ENCODE data around the gene IMPA2. TPM values are rescaled to one million over a fixed set of nuclear protein-coding genes. Genes with fewer than 3 reads are reported as not detected.

IMPA2 gene
- total and polyA plus RNA-seq, 4 experiments from 2014 or later: 4.9 to 9.8 (median 6.5) TPM

DNA sequence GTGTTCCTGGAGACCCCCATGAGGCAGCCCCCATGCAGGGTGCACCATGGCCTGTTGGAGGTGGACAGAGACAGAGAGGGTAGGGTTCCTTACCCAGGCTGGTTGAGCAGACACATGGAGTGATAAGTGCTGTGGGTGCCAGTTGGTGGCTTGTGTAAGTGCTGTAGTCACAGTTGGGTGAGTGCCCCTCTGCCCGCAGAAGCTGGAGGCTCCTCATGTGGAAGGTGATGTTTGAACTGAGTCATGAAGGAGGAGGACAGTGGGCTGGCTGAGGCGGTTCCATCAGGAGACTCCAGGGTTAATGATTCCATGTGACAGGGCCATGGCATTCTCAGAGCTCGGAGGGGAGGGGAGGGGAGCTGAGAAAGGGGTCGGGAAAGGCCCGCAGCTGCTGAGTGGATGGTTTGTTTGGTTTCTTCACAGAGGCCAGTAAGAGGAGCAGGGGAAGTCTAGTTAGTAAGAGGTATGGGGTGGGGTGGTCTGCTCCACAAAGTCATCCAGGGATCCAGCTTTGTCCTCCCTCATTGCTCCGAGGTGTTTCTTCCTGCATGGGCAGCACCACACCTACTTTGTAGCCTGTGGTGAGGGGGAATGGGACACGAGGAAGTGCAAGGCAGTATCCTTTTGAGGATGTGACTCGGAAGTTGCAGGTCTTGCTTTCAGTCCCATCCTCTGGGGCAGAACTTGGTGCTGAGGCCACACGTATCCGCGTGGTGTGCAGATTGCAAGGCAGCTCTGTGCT, 13.6 kb downstream of the IMPA2 start:
- DNase-seq: no peak
- no peaks in the 10 kb centered on the region for H3K27me3 Mint-ChIP-seq
- peaks cover 8 to 16% (median 9%) of the 10 kb centered on the region in 4 donors for H3K4me1 Mint-ChIP-seq
- no peak overlapping the region for H3K4me3 ChIP-seq (ENCODE audit: low read length in 2 of 2)
- intact Hi-C loops (cut with micrococcal nuclease): loop anchor here (1.0 kb wide), 1 partner anchor 57 kb away; no protein-coding TSS in a partner anchor
- no peaks in the 10 kb centered on the region for H3K36me3 Mint-ChIP-seq
- H3K27ac ChIP-seq (ENCODE audit: low read depth, low read length): no peak overlapping the region
- H3K9me3 ChIP-seq (ENCODE audit: control insufficient read depth in 1 of 2, low read length in 2 of 2): no peaks in the 10 kb centered on the region
- CTCF ChIA-PET (ENCODE audit: partially characterized antibody): interaction anchor here (0.6 to 20.1 kb wide), 24 partner anchors 11 to 339 kb away, joined by 3 to 665 read pairs (median 4); partner anchors contain the start of gene IMPA2
- H3K27ac Mint-ChIP-seq: no peak overlapping the region
- POLR2A ChIA-PET (ENCODE audit: partially characterized antibody): interaction anchor here (1.2 to 2.3 kb wide), 5 partner anchors 10 to 87 kb away, joined by 4 to 10 read pairs (median 5); partner anchors contain the start of genes IMPA2 and MPPE1
- peak overlapping the region in 2 of 8 donors; percentile 70 to 74 for H3K4me3 Mint-ChIP-seq
- no peaks in the 10 kb centered on the region for H3K27me3 ChIP-seq (ENCODE audit: insufficient read depth, low read length)
- H3K36me3 ChIP-seq (ENCODE audit: insufficient read depth, low read length): no peaks in the 10 kb centered on the region
- no peaks in the 10 kb centered on the region for H3K9me3 Mint-ChIP-seq
- H3K4me1 ChIP-seq (ENCODE audit: insufficient read depth, low read length): peaks cover 12% of the 10 kb centered on the region

- intact Hi-C loops (cut with micrococcal nuclease): loop anchor here (1.0 kb wide), 1 partner anchor 57 kb away; no protein-coding TSS in a partner anchor
- no peaks in the 10 kb centered on the region for H3K9me3 ChIP-seq (ENCODE audit: control insufficient read depth in 1 of 2, low read length in 2 of 2)
- Mint-ChIP-seq H3K4me1 (peaks cover 8 to 16% (median 9%) of the 10 kb centered on the region in 4 donors), H3K9me3 (no peaks in the 10 kb centered on the region), H3K36me3 (no peaks in the 10 kb centered on the region), H3K4me3 (peak overlapping the region in 7 of 8 donors; percentile 12 to 80 (median 65)), H3K27ac (peak overlapping the region in 5 of 7 donors; percentile 5 to 86 (median 70)), H3K27me3 (no peaks in the 10 kb centered on the region)
- peak overlapping the region; percentile 5 for H3K27ac ChIP-seq (ENCODE audit: low read depth, low read length)
- H3K4me1 ChIP-seq (ENCODE audit: insufficient read depth, low read length): peaks cover 12% of the 10 kb centered on the region
- H3K4me3 ChIP-seq (ENCODE audit: low read length in 2 of 2): peak overlapping the region in 1 of 2 donors; percentile 26
- POLR2A ChIA-PET (ENCODE audit: partially characterized antibody): interaction anchor here (0.8 to 2.3 kb wide), 6 partner anchors 9 to 143 kb away, joined by 3 to 10 read pairs (median 4); partner anchors contain the start of genes IMPA2 and MPPE1
- peak; percentile 45 to 56 (median 50) for DNase-seq
- H3K27me3 ChIP-seq (ENCODE audit: insufficient read depth, low read length): no peaks in the 10 kb centered on the region
- CTCF ChIA-PET (ENCODE audit: partially characterized antibody): interaction anchor here (0.7 to 20.1 kb wide), 27 partner anchors 8 to 340 kb away, joined by 3 to 665 read pairs (median 4); partner anchors contain the start of gene IMPA2
- H3K36me3 ChIP-seq (ENCODE audit: insufficient read depth, low read length): no peaks in the 10 kb centered on the region
Observed at GRCh38 chr18:11995445-11996189, 14.3 kb downstream of the IMPA2 start.

- Histone ChIP-seq H3K4me1 (ENCODE audit: insufficient read depth, low read length) (peaks cover 12% of the 10 kb centered on the region), H3K27ac (ENCODE audit: low read depth, low read length) (no peak overlapping the region), H3K4me3 (ENCODE audit: low read length in 2 of 2) (no peak overlapping the region), H3K36me3 (ENCODE audit: insufficient read depth, low read length) (no peaks in the 10 kb centered on the region), H3K27me3 (ENCODE audit: insufficient read depth, low read length) (no peaks in the 10 kb centered on the region), H3K9me3 (ENCODE audit: control insufficient read depth in 1 of 2, low read length in 2 of 2) (no peaks in the 10 kb centered on the region)
- intact Hi-C loops (cut with micrococcal nuclease): no loop called here
- ChIA-PET POLR2A (ENCODE audit: partially characterized antibody) (interaction anchor here (0.8 to 2.3 kb wide), 3 partner anchors 8 to 144 kb away, joined by 3 to 10 read pairs (median 10); no protein-coding TSS in a partner anchor), CTCF (ENCODE audit: partially characterized antibody) (interaction anchor here (0.7 to 20.1 kb wide), 20 partner anchors 7 to 340 kb away, joined by 3 to 665 read pairs (median 4); partner anchors contain the start of gene IMPA2)
- Mint-ChIP-seq H3K4me3 (no peak overlapping the region), H3K27ac (peak overlapping the region in 1 of 7 donors; percentile 57), H3K9me3 (no peaks in the 10 kb centered on the region), H3K27me3 (no peaks in the 10 kb centered on the region), H3K36me3 (no peaks in the 10 kb centered on the region), H3K4me1 (peaks cover 8 to 16% (median 9%) of the 10 kb centered on the region in 4 donors)
- DNase-seq: no peak
Observed at GRCh38 chr18:11996190-11996754, 15.0 kb downstream of the IMPA2 start.

DNA sequence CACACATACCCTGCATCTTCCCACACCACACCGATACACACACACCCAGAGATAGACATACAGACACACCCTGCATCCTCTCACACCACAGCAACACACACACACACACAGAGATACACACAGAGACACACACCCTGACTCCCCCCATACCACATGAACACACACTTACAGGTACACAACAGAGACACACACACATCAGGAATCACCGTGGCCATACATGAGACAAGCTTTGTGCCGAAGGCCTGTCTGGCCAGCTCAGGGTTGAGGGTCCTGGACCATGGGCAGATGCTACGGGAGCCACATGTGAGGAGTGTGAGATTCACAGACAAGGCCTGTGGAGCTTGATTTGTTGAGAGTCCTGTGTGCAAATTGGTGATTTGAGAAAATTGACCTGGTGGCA, 15.6 kb downstream of the IMPA2 start:
- intact Hi-C loops (cut with micrococcal nuclease): no loop called here
- Histone ChIP-seq H3K4me3 (ENCODE audit: low read length in 2 of 2) (no peak overlapping the region), H3K27ac (ENCODE audit: low read depth, low read length) (no peak overlapping the region), H3K4me1 (ENCODE audit: insufficient read depth, low read length) (peaks cover 12% of the 10 kb centered on the region), H3K9me3 (ENCODE audit: control insufficient read depth in 1 of 2, low read length in 2 of 2) (no peaks in the 10 kb centered on the region), H3K36me3 (ENCODE audit: insufficient read depth, low read length) (no peaks in the 10 kb centered on the region), H3K27me3 (ENCODE audit: insufficient read depth, low read length) (no peaks in the 10 kb centered on the region)
- Mint-ChIP-seq H3K27ac (peak overlapping the region in 3 of 7 donors; percentile 1 to 44 (median 17)), H3K27me3 (no peaks in the 10 kb centered on the region), H3K4me3 (peak overlapping the region in 2 of 8 donors; percentile 18 to 49), H3K36me3 (no peaks in the 10 kb centered on the region), H3K9me3 (no peaks in the 10 kb centered on the region), H3K4me1 (peaks cover 8 to 16% (median 9%) of the 10 kb centered on the region in 4 donors)
- ChIA-PET POLR2A (ENCODE audit: partially characterized antibody) (no interaction called here), CTCF (ENCODE audit: partially characterized antibody) (interaction anchor here (0.7 to 20.1 kb wide), 6 partner anchors 42 to 341 kb away, joined by 3 to 665 read pairs (median 10); no protein-coding TSS in a partner anchor)
- no peak for DNase-seq

- peaks cover 12% of the 10 kb centered on the region for H3K4me1 ChIP-seq (ENCODE audit: insufficient read depth, low read length)
- H3K4me1 Mint-ChIP-seq: peaks cover 8 to 16% (median 9%) of the 10 kb centered on the region in 4 donors
- ChIA-PET POLR2A (ENCODE audit: partially characterized antibody) (no interaction called here), CTCF (ENCODE audit: partially characterized antibody) (interaction anchor here (0.7 to 20.1 kb wide), 6 partner anchors 15 to 341 kb away, joined by 3 to 665 read pairs (median 12); no protein-coding TSS in a partner anchor)
- H3K27me3 Mint-ChIP-seq: no peaks in the 10 kb centered on the region
- no peaks in the 10 kb centered on the region for H3K27me3 ChIP-seq (ENCODE audit: insufficient read depth, low read length)
- H3K27ac ChIP-seq (ENCODE audit: low read depth, low read length): no peak overlapping the region
- H3K9me3 Mint-ChIP-seq: no peaks in the 10 kb centered on the region
- no peak overlapping the region for H3K4me3 Mint-ChIP-seq
- no peaks in the 10 kb centered on the region for H3K36me3 ChIP-seq (ENCODE audit: insufficient read depth, low read length)
- no peaks in the 10 kb centered on the region for H3K9me3 ChIP-seq (ENCODE audit: control insufficient read depth in 1 of 2, low read length in 2 of 2)
- H3K27ac Mint-ChIP-seq: peak overlapping the region in 1 of 7 donors; percentile 37
- no peaks in the 10 kb centered on the region for H3K36me3 Mint-ChIP-seq
- DNase-seq: no peak
- H3K4me3 ChIP-seq (ENCODE audit: low read length in 2 of 2): no peak overlapping the region
- intact Hi-C loops (cut with micrococcal nuclease): no loop called here
Observed at GRCh38 chr18:11997466-11997865, 16.2 kb downstream of the IMPA2 start.

- CTCF ChIA-PET (ENCODE audit: partially characterized antibody): interaction anchor here (0.7 to 20.1 kb wide), 7 partner anchors 14 to 266 kb away, joined by 3 to 665 read pairs (median 5); no protein-coding TSS in a partner anchor
- no peaks in the 10 kb centered on the region for H3K36me3 Mint-ChIP-seq
- no peaks in the 10 kb centered on the region for H3K27me3 Mint-ChIP-seq
- Histone ChIP-seq H3K4me1 (ENCODE audit: insufficient read depth, low read length) (peaks cover 12% of the 10 kb centered on the region), H3K9me3 (ENCODE audit: control insufficient read depth in 1 of 2, low read length in 2 of 2) (no peaks in the 10 kb centered on the region), H3K36me3 (ENCODE audit: insufficient read depth, low read length) (no peaks in the 10 kb centered on the region), H3K27ac (ENCODE audit: low read depth, low read length) (no peak overlapping the region), H3K27me3 (ENCODE audit: insufficient read depth, low read length) (no peaks in the 10 kb centered on the region), H3K4me3 (ENCODE audit: low read length in 2 of 2) (no peak overlapping the region)
- POLR2A ChIA-PET (ENCODE audit: partially characterized antibody): no interaction called here
- no peak overlapping the region for H3K4me3 Mint-ChIP-seq
- no peak for DNase-seq
- no peaks in the 10 kb centered on the region for H3K9me3 Mint-ChIP-seq
- H3K4me1 Mint-ChIP-seq: peaks cover 8 to 16% (median 9%) of the 10 kb centered on the region in 4 donors
- intact Hi-C loops (cut with micrococcal nuclease): no loop called here
- no peak overlapping the region for H3K27ac Mint-ChIP-seq
Observed at GRCh38 chr18:11998193-11998592, 16.9 kb downstream of the IMPA2 start.
